ENCODE measurements around the gene CEP131.

The CEP131 gene

GRCh38 chr17:81158688-81159590 is 63.8 kb downstream of the CEP131 start:
- TF ChIP-seq POLR2AphosphoS5 (IDR thresholded peaks at IDR 0.05; ENCODE audit: low read depth, low read length) (no peak), REST (IDR thresholded peaks at IDR 0.05; ENCODE audit: insufficient read depth in 1 of 2, low read depth in 2 of 2, low read length in 2 of 2) (no peak), SIN3A (IDR thresholded peaks at IDR 0.05; ENCODE audit: borderline replicate concordance, insufficient read depth, low read length) (no peak), FOXP2 (optimal IDR thresholded peaks at IDR 0.05; ENCODE audit: borderline replicate concordance, extremely low read depth, extremely low read length, insufficient read depth) (no peak), TAF1 (IDR thresholded peaks at IDR 0.05; ENCODE audit: borderline replicate concordance, insufficient read depth, low read length) (no peak)

- no peak for TF ChIP-seq FOXP2 (optimal IDR thresholded peaks at IDR 0.05; ENCODE audit: borderline replicate concordance, extremely low read depth, extremely low read length, insufficient read depth)
- no peak for TF ChIP-seq TAF1 (IDR thresholded peaks at IDR 0.05; ENCODE audit: borderline replicate concordance, insufficient read depth, low read length)
These were observed 64.7 kb downstream of the CEP131 start for GRCh38 chr17:81157848-81158687.

- TF ChIP-seq FOXP2 (optimal IDR thresholded peaks at IDR 0.05; ENCODE audit: borderline replicate concordance, extremely low read depth, extremely low read length, insufficient read depth) (no peak), TAF1 (IDR thresholded peaks at IDR 0.05; ENCODE audit: borderline replicate concordance, insufficient read depth, low read length) (no peak), POLR2AphosphoS5 (IDR thresholded peaks at IDR 0.05; ENCODE audit: low read depth, low read length) (no peak), REST (IDR thresholded peaks at IDR 0.05; ENCODE audit: insufficient read depth in 1 of 2, low read depth in 2 of 2, low read length in 2 of 2) (no peak), SIN3A (IDR thresholded peaks at IDR 0.05; ENCODE audit: borderline replicate concordance, insufficient read depth, low read length) (no peak)
These were observed 65.6 kb downstream of the CEP131 start for GRCh38 chr17:81156866-81157805.

GRCh38 chr17:81154961-81155360 is 67.8 kb downstream of the CEP131 start:
- no peak for TF ChIP-seq POLR2AphosphoS5 (IDR thresholded peaks at IDR 0.05; ENCODE audit: low read depth, low read length)
- TF ChIP-seq FOXP2 (optimal IDR thresholded peaks at IDR 0.05; ENCODE audit: borderline replicate concordance, extremely low read depth, extremely low read length, insufficient read depth) = no peak
- TF ChIP-seq REST (IDR thresholded peaks at IDR 0.05; ENCODE audit: insufficient read depth in 1 of 2, low read depth in 2 of 2, low read length in 2 of 2) = no peak
- TF ChIP-seq SIN3A (IDR thresholded peaks at IDR 0.05; ENCODE audit: borderline replicate concordance, insufficient read depth, low read length) = no peak
- TF ChIP-seq TAF1 (IDR thresholded peaks at IDR 0.05; ENCODE audit: borderline replicate concordance, insufficient read depth, low read length) = no peak

Measured in PFSK-1 (cell line).